Measurements from ENCODE around the gene GTF3C2.

GRCh38 chr2:27316655-27317412 lies 39.7 kb downstream of the GTF3C2 start:
- no peak for TF ChIP-seq CTCF (IDR thresholded peaks at IDR 0.05; ENCODE audit: insufficient read depth, low read length)
- TF ChIP-seq GABPA (IDR thresholded peaks at IDR 0.05; ENCODE audit: low read depth) = no peak
- TF ChIP-seq POLR2AphosphoS5 (IDR thresholded peaks at IDR 0.05; ENCODE audit: low read depth) = no peak
- no peak for TF ChIP-seq REST (IDR thresholded peaks at IDR 0.05; ENCODE audit: insufficient replicate concordance, low read depth)
